ENCODE data around the gene PPP2R2B. TPM values are rescaled to one million over a fixed set of nuclear protein-coding genes. Genes with fewer than 3 reads are reported as not detected.

PPP2R2B gene
- total RNA-seq, 4 donors from 2014 or later = 1.2 to 4.0 (median 2.1) TPM

GRCh38 chr5:146643776-146644175 is 234.8 kb downstream of the PPP2R2B start:
- Histone ChIP-seq H3K4me3 (no peak overlapping the region), H3K4me1 (no peaks in the 10 kb centered on the region), H3K27ac (replicated peaks in 1 of 4) (no peak overlapping the region), H3K27me3 (peaks cover 0 to 5% (median 0%) of the 10 kb centered on the region in 4 donors), H3K9me3 (no peaks in the 10 kb centered on the region), H3K36me3 (no peaks in the 10 kb centered on the region)
- no peak for DNase-seq (ENCODE audit: extremely low spot score)
- intact Hi-C loops (cut with DNase I) = no loop called here
- 38% methylated on average over 2 of the region's 2 CpGs for WGBS
- TF ChIP-seq EP300 (IDR thresholded peaks at IDR 0.05) (no peak), POLR2A (IDR thresholded peaks at IDR 0.05; ENCODE audit: low read depth) (no peak), POLR2AphosphoS5 (IDR thresholded peaks at IDR 0.05) (no peak), CTCF (IDR thresholded peaks at IDR 0.05) (no peak)

- peaks cover 0 to 5% (median 0%) of the 10 kb centered on the region in 4 donors for H3K27me3 ChIP-seq
- no peaks in the 10 kb centered on the region for H3K9me3 ChIP-seq
- DNase-seq (ENCODE audit: extremely low spot score) = no peak
- H3K36me3 ChIP-seq = no peaks in the 10 kb centered on the region
- H3K27ac ChIP-seq (replicated peaks in 1 of 4) = no peak overlapping the region
- no peak overlapping the region for H3K4me3 ChIP-seq
- WGBS = 90% methylated on average over 3 of the region's 3 CpGs
- TF ChIP-seq POLR2A (IDR thresholded peaks at IDR 0.05; ENCODE audit: low read depth) = no peak
- TF ChIP-seq EP300 (IDR thresholded peaks at IDR 0.05) = no peak
- TF ChIP-seq POLR2AphosphoS5 (IDR thresholded peaks at IDR 0.05) = no peak
- TF ChIP-seq CTCF (IDR thresholded peaks at IDR 0.05) = no peak
- no peaks in the 10 kb centered on the region for H3K4me1 ChIP-seq
- intact Hi-C loops (cut with DNase I) = no loop called here
Measured at GRCh38 chr5:146642410-146642809, 236.1 kb downstream of the PPP2R2B start.

- TF ChIP-seq CTCF (IDR thresholded peaks at IDR 0.05) (no peak), EP300 (IDR thresholded peaks at IDR 0.05) (no peak), POLR2AphosphoS5 (IDR thresholded peaks at IDR 0.05) (no peak), POLR2A (IDR thresholded peaks at IDR 0.05; ENCODE audit: low read depth) (no peak)
- H3K4me3 ChIP-seq = no peak overlapping the region
- 72% methylated on average over 3 of the region's 3 CpGs for WGBS
- H3K9me3 ChIP-seq = no peaks in the 10 kb centered on the region
- H3K27ac ChIP-seq (replicated peaks in 1 of 4) = no peak overlapping the region
- peaks cover 0 to 5% (median 0%) of the 10 kb centered on the region in 4 donors for H3K27me3 ChIP-seq
- intact Hi-C loops (cut with DNase I) = no loop called here
- H3K4me1 ChIP-seq = no peaks in the 10 kb centered on the region
- no peak for DNase-seq (ENCODE audit: extremely low spot score)
- H3K36me3 ChIP-seq = no peaks in the 10 kb centered on the region
Measured at GRCh38 chr5:146641941-146642340, 236.6 kb downstream of the PPP2R2B start.

GRCh38 chr5:146640285-146640896 is 238.2 kb downstream of the PPP2R2B start:
- DNase-seq (ENCODE audit: extremely low spot score) = no peak
- intact Hi-C loops (cut with DNase I) = no loop called here
- no peak overlapping the region for H3K27ac ChIP-seq (replicated peaks in 1 of 4)
- H3K36me3 ChIP-seq = no peaks in the 10 kb centered on the region
- peaks cover 0 to 5% (median 0%) of the 10 kb centered on the region in 4 donors for H3K27me3 ChIP-seq
- no peak overlapping the region for H3K4me3 ChIP-seq
- H3K4me1 ChIP-seq = no peaks in the 10 kb centered on the region
- 72% methylated on average over 7 of the region's 7 CpGs for WGBS
- no peak for TF ChIP-seq POLR2A (IDR thresholded peaks at IDR 0.05; ENCODE audit: low read depth)
- no peak for TF ChIP-seq POLR2AphosphoS5 (IDR thresholded peaks at IDR 0.05)
- TF ChIP-seq EP300 (IDR thresholded peaks at IDR 0.05) = no peak
- H3K9me3 ChIP-seq = no peaks in the 10 kb centered on the region

- TF ChIP-seq CTCF (IDR thresholded peaks at IDR 0.05) (no peak), EP300 (IDR thresholded peaks at IDR 0.05) (no peak), POLR2A (IDR thresholded peaks at IDR 0.05; ENCODE audit: low read depth) (no peak), POLR2AphosphoS5 (IDR thresholded peaks at IDR 0.05) (no peak)
- intact Hi-C loops (cut with DNase I) = no loop called here
- WGBS = 85% methylated on average over 3 of the region's 3 CpGs
Measured at GRCh38 chr5:146635443-146635842, 243.1 kb downstream of the PPP2R2B start.

More at GRCh38 chr5:146635443-146635842, 243.1 kb downstream of the PPP2R2B start:
- DNase-seq (ENCODE audit: extremely low spot score) = no peak
- peaks cover 0 to under 1% (median 0%) of the 10 kb centered on the region in 4 donors for H3K27me3 ChIP-seq
- no peaks in the 10 kb centered on the region for H3K9me3 ChIP-seq
- no peaks in the 10 kb centered on the region for H3K36me3 ChIP-seq
- no peak overlapping the region for H3K4me3 ChIP-seq
- no peaks in the 10 kb centered on the region for H3K4me1 ChIP-seq
- no peak overlapping the region for H3K27ac ChIP-seq (replicated peaks in 1 of 4)

Measured in esophagus muscularis mucosa (tissue), 4 donors.